ENCODE measurements around the gene CCR4.
"Not testable (repeated sequence)": the region's sequence is repeated elsewhere in the genome, so short reads cannot be mapped to it uniquely, and the experiment has no call there.

CCR4 gene

DNA sequence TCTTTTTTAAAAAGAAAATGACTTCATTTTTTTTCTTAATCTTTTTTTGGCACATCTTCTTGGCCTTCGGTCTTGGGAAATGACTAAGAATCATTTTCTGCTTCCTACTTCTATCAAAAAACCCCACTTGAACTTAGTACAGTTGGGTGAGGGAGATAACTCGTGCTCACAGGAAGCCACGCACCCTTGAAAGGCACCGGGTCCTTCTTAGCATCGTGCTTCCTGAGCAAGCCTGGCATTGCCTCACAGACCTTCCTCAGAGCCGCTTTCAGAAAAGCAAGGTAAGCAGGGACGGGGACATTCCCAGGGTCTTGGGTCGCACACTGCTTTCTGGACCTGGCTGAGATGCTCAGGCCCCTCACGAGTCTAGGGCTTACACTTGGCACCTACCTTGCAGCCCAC is at the start of gene CCR4:
CCR4 (plus strand) TSS at position 235 of the 402 bp plus-strand sequence. CDS start 1,779 bp downstream, outside the sequence.
- no peak for DNase-seq

DNA sequence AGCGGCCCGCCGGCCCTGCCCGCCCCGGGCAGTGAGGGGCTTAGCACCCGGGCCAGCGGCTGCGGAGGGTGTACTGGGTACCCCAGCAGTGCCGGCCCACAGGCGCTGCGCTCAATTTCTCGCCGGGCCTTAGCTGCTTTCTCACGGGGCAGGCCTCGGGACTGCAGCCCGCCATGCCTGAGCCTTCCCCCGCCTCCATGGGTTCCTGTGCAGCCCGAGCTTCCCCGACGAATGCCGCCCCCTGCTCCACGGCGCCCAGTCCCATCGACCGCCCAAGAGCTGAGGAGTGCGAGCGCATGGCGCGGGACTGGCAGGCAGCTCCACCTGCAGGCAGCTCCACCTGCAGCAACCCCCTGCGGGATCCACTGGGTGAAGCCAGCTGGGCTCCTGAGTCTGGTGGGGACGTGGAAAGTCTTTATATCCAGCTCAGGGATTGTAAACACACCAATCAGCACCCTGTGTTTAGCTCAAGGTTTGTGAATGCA is 48.5 kb upstream of the CCR4 start:
- DNase-seq, result not testable (repeated sequence)

DNA sequence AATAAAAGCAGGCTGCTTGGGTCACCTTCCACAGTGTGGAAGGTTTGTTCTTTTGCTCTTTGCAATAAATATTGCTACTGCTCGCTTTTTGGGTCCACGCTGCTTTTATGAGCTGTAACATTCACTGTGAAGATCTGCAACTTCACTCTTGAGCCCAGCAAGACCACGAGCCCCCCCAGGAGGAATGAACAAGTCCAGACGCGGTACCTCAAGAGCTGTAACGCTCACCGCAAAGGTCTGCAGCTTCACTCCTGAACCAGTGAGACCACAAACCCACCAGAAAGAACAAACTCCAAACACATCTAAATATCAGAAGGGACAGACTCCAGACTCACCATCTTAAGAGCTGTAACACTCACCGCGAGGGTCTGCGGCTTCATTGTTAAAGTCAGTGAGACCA is 47.5 kb upstream of the CCR4 start:
- DNase-seq, result no peak

- no peak for DNase-seq
Measured at GRCh38 chr3:32909999-32910398, 41.4 kb upstream of the CCR4 start.

GRCh38 chr3:32910954-32911353 is 40.5 kb upstream of the CCR4 start:
- no peak for DNase-seq

- DNase-seq, result no peak
Measured at GRCh38 chr3:32912046-32912445, 39.4 kb upstream of the CCR4 start.

DNA sequence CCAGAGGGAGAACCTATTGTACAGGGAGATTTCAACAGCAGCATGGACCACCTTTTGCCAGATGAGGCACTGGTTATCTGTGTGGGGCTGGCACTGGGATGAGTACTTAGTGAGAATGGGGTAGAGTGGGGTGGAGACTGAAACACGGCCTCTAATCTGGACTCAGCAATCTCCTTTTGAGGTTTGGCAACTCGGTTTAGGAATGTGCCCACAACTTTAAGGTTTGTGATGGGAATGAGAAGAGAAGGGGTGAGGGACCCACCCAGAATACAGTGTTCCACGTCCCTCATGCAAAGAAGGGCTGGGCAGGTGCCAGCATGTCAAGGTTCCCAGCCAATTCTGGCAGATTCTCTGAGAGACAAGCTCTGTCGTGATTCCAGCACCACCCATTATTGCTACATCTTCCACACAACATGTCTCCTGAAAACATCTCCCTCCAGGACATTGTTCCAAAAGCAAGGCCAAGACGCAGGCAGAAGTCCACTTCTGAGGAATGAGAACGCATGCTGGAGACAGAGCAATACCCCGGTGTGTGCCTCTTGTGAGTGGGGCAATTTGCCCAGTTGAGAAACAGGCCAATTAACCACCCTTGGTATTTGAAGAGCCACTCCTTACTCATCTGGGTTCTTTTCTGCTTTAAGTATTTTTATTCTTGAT is 37.5 kb upstream of the CCR4 start:
- no peak for DNase-seq

DNA sequence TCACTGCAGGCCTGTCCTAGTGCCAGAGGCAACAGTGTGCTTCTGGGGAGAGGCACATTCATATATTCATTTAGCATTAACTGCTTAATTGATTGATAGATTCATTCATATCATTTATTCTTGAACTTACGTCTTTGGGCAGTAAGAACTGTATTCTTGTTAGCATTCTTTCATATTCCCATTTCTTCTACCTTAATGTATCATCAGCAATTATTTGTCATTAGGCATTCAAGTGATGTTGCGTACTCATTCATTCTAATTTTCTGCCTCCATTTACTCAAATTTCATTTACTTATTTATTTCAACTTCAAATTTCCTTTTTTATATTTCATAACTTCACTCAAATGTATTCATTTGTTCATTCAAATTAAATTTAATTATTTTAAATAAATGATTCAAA is 31.5 kb upstream of the CCR4 start:
- DNase-seq, result no peak

- DNase-seq, result no peak
Measured at GRCh38 chr3:32922078-32922477, 29.4 kb upstream of the CCR4 start.

DNA sequence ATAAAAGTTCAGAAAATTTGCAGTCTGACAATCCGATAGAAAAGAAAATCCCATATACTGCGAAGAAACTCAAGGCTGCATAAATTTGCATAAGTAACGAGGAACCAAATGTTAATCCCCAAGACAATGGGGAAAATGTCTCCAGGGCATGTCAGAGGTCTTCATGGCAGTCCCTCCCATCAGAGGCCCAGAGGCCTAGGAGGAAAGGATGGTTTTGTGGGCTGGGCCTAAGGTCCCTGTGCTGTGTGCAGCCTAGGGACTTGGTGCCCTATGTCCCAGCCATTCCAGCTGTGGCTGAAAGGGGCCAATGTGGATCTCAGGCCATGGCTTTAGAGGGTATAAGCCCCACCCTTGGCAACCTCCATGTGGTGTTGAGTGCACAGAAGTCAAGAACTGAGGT is 21.3 kb upstream of the CCR4 start:
- no peak for DNase-seq

- DNase-seq, result not testable (repeated sequence)
Measured at GRCh38 chr3:32931273-32931672, 20.2 kb upstream of the CCR4 start.

DNA sequence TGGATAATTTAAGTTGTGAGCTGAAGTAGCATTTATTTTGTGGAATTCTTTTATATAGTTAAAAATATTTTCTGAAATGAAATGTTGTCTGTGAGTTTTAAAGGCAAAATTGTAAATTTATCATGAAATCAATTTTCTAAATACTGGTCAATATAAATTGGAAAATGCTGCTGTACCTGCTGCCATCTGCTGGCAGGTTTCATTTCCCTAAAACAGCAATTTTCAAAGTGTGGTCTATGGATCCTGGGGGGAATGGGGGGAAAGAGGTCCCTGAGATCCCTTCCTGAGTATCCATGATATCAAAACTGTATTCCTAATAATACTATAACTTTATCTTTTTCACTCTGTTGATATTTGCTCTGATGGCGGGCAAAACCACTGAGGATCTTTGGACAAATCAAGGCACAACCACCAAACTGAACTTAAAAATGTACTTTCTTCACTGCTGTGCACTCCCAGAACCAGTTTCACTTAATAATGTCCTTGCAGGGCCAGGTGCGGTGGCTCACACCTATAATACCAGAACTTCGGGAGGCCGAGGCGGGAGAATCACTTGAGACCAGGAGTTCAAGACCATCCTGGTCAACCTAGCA is 17.2 kb upstream of the CCR4 start:
- peak in 1 of 2 donors; percentile 6 for DNase-seq

DNA sequence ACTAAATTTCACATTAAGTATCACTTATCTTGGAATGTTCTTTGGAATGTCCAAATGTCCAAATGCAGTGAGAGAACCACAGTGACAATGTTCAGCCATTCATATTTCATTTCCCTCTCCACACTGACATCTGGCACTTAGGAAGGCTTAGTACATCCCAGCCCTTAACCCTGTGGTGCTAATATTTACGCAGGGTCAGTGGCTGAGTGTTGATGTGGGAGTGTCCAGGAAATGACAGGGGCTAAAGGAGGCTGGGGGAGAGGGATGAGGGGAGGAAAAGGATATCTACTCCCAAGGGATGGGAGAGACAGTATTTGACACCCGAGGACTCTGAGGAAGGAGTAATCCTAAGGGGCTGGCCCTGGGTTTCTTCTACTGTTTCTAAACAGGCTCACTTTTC is 14.1 kb upstream of the CCR4 start:
- no peak for DNase-seq

DNA sequence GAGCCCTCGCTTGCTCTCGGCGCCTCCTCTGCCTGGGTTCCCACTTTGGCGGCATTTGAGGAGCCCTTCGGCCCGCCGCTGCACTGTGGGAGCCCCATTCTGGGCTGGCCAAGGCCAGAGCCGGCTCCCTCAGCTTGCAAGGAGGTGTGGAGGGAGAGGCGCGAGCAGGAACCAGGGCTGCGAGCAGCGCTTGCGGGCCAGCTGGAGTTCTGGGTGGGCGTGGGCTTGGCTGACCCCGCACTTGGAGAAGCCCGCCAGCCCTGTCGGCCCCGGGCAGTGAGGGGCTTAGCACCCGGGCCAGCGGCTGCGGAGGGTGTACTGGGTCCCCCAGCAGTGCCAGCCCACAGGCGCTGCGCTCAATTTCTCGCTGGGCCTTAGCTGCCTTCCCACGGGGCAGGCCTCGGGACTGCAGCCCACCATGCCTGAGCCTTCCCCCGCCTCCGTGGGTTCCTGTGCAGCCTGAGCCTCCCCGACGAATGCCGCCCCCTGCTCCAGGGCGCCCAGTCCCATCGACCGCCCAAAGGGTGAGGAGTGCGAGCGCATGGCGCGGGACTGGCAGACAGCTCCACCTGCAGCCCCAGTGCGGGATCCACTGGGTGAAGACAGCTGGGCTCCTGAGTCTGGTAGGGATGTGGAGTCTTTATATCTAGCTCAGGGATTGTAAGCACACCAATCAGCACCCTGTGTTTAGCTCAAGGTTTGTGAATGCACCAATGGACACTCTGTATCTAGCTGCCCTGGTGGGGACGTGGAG is 11.7 kb upstream of the CCR4 start:
- DNase-seq, result not testable (repeated sequence)

DNA sequence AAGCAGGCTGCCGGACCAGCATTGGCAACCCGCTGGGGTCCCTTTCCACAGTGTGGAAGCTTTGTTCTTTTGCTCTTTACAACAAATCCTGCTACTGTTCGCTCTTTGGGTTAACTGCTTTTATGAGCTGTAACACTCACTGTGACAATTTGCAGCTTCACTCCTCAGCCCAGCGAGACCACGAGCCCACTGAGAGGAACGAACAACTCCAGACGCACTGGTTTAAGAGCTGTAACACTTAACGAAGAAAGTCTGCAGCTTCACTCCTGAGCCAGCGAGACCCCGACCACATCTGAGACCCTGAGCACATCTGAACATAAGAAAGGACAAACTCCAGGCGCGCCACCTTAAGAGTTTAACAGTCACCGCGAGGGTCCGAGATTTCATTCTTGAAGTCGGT is 10.7 kb upstream of the CCR4 start:
- DNase-seq, result no peak

GRCh38 chr3:32945136-32945535 is 6.3 kb upstream of the CCR4 start:
- DNase-seq, result no peak

- DNase-seq, result not testable (repeated sequence)
Measured at GRCh38 chr3:32945598-32945997, 5.8 kb upstream of the CCR4 start.

DNA sequence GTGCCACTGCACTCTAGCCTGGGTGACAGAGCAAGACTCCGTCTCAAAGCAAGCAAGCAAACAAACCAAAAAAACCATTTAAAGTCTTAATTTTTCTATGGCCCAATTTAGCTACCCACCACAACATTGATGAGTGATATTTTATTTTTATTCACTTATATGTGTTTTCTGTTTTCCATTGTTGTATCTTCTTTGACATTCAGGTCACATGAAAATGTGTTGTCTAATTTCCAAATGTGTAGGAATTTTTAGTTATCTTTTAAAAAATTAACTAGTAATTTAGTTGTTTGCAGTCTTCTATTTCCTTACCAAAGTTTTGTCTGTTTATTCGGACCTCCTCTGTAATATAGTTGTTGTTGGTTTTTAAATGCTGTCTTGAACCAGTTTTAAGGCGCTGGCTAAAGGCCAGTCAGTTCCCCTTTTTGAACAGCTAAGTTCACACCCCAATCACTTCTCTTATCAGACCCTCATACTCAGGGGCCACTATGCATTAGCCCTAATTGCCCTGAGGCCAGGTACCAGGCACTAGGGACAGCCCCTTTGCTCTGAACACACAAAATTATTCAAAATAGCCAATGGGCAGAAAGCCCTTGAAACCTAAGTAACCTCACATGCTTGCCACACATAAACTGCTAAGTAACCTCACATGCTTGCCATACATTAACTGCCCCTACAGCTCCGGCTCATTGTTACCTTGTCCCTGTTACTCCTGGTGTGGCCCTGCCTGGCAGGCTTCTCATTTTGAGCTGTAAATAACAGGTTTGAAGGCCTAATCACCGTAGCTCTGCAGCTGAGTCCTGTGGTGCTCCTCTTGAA is 4.3 kb upstream of the CCR4 start:
- DNase-seq, result no peak

GRCh38 chr3:32947789-32948238 is 3.6 kb upstream of the CCR4 start:
- peak in 1 of 2 donors; percentile 52 for DNase-seq

GRCh38 chr3:32948625-32949445 is 2.6 kb upstream of the CCR4 start:
- DNase-seq, result no peak

- DNase-seq, result no peak
Measured at GRCh38 chr3:32950516-32950915, 928 bp upstream of the CCR4 start.
